HG02763 (cell line): Measurements from ENCODE around the gene CCNJL.

Source experiments
- ATAC-seq: cut with Tn5 transposase; IDR thresholded peaks from one replicate; pipeline ENCODE4 v1.9.1; 2021; ENCODE audit warnings: mild to moderate bottlenecking, moderate library complexity; ENCODE audit not compliant: unreplicated experiment

The CCNJL gene

DNA sequence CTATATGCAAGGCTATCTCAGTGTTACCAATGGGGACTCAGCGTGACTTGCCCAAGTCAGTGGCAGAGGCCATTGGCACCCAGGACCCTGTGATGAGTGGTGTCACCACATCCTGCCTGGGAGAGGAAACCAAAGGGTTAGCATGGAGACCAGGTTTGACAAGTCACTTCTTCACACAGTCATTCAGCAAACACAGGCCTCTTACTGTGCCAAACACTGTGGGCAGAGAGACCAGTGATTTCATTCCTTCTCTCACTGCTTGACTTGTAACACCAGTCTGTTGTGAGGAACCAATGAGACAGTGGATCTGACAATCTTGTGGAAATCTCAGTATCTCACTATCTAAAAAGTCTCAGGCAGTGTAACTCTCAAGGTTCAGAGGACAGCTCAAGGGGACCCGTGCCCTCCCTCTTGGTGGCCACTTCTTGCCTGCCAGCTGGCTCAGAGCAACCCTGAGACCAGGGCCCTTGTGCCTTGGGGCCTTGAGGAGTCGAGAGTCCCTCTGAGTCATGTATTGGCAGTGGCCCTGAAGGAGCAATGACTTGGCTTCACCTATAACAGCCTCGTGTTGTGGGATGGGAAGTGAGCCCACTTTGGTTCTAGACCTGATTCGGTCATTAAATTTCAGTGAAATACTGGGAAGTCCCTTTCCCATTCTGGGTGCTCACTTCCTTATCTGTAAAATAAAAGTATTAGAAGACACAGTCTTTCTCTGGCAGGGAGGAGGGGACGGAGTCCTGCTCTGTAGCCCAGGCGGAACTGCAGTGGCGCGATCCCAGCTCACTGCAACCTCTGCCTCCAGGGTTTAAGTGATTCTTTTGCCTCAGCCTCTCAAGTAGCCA is 81.5 kb downstream of the CCNJL start:
- ATAC-seq: no peak

DNA sequence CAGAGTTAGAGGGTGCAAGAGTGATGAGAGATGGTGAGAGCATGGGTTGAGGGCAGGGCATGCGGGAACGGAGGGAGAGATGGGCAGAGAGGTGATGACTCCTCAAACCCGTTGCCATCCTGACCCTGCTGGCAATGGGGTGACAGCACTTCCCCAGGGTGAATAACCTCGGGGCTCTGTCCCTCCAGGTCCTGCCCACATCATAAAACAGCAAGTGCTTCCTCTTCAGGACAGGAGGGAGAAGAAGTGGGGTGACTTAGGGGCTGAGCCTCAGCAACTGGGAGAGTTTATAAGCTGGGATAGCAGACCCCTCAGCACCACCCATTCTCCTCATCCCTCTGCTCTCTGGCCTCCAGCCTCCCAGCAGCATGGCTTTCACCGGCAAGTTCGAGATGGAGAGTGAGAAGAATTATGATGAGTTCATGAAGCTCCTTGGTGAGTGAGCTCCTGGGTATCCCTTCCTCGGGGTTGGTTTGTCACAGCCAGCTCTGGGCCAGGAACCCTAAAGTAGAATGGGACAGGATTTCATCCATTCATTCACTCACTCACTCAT is 83.1 kb downstream of the CCNJL start, which contains the start of gene FABP6:
TSS of gene FABP6 (plus strand) at position 317 of the 553 bp plus-strand sequence. CDS start at position 369, 52 bp downstream.
- ATAC-seq: no peak

DNA sequence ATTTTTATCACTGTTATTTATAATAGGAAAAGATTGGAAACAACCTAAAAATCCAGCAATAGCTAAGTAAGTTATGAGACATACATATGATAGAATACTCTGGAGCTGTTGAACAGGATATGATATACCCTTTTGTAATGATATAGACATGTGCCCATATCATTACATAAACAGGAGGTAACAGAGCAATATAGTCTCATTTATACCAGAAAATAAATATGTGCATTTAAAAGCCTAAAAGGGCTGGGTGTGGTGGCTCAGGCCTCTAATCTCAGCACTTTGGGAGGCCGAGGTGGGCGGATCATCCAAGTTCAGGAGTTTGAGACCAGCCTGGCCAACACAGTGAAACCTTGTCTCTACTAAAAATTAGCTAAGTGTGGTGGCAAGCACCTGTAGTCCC is 85.4 kb downstream of the CCNJL start:
- no peak for ATAC-seq

DNA sequence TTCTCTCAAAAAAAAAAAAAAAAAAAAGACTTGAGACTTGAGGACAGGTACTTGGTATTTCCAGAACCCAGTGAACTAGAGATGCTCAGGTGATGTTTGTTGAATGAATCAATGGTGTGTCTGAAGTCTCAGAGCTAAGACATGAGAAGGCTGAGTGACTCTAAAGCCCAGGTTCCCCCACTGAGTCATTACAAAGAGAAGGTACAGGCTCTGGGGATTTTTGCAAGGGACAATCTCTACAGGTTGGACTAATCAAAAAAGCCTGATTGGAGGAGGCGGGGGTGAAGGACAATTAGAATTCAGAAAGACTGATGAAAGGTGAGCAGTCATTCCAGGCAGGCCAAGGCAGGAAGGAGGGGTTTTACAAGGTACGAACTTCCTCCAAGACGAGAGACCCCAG is 91.3 kb downstream of the CCNJL start:
- no peak for ATAC-seq

DNA sequence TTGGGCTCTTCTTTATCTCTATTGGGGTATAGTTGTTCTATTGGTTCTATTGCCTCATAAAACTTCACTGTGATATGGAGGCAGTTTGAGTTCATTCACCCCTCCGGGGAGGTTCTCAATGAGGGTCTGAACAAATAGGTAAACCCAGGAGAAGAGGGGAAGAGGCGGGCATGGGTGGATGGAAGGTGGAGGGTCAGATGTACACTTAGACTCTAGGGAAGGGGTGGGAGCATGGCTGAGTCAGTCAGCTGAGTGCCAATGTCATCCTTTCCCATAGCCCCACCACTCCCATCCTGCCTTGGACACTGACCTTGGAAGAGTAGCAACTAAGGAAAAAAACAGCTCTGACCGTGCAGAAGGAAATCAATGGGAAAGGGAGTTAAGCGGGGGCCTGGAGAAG is 93.0 kb downstream of the CCNJL start:
- no peak for ATAC-seq

DNA sequence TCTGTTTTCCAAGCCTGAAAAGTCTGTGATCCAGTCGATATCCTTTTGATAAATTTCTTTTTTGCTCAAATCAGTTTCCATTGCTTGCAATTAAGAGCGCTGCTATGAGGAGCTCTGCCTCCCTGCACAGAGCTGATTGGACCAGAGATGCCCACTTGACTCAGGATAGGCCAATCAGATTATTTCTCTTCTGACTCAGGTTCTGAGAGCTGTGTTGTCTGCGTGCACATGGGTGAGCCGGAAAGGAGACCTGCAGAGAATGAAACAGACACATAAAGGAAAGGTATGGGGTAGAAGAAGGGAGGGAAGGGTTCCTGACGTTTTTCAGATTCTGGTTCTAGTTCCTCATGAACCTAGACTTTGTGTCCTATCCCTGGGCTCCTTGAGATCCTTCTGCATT is 98.8 kb downstream of the CCNJL start:
- ATAC-seq: no peak

DNA sequence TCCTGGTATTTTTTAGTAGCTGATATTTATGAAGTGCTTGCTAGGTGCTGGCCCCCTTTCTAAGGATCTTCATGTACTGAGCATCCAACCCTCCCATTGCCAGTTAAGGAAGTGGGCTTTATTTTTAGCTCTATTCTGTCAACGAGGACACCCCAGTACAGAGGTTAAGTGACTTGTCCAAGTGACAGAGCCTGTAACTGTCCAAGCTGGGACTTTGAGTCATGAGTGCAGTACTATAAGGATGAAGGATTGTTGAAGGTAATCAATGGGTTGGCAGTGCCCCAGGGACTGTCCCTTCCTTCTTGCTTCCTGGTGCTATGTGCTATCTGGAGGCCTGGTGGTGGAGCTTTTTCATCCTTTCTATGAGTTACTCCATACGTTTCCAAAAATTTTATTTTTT is 101.0 kb downstream of the CCNJL start:
- ATAC-seq: no peak

DNA sequence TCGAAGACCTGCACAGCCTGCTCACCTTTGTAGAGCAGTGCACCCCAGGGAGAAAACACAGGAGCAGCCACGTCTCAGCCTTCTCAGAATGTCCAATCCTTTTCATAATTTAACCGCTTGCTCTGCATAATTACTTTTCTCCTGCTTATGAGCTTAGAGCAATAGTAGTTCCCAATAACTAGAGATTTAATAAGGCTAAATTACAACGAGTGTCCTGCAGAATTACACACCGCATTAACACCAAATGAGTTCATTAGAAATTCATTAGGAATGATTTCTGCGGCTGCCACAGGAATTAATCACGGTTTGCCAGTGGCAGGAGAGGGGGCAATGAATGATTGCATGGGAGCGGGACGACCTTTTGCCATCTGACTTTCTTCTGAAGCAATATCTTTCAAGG is 101.8 kb downstream of the CCNJL start:
- ATAC-seq: no peak

DNA sequence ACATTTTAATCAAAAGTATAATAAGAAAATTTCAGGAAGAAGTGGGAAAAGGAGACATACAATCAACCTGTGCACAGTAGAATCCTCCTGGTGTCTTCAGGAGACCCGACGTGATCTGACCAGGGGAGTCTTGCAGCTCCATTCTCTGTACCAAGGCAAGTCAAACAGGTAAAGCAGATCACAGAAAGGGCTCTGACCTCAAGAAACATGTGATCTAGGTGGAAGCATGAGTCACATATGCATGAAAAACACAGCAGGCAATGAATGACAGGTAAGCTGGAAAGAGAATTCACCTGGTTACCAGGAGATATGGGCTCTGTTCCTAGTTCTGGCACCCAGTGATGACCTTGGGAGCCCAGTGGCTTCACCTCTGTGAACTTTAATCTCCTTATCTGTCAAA is 102.4 kb downstream of the CCNJL start:
- no peak for ATAC-seq

DNA sequence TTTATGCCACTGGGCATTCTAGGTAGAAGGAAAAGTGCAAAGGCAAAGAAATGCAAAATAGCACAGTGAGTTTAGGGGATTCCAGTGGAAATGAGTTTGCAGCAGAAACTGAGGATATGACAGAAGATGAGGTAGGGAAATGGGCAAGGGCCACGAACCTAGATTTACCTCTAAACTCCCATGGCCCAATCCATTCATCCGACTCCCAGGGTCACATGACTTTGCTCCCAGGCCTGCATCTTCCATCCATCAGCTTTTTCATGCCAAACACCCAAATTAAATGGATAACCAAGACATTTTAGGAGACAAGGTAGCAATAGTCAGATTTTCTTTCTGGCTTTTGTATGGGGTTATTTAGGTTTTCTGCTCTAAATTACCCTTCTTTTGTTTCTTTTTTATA is 105.3 kb downstream of the CCNJL start:
- ATAC-seq: no peak
